ENCODE measurements around the gene TUBGCP3. TPM values are rescaled to one million over a fixed set of nuclear protein-coding genes. Genes with fewer than 3 reads are reported as not detected.

TUBGCP3 gene
- total and polyA plus RNA-seq, 10 donors = 9.1 to 69.8 (median 48.7) TPM

GRCh38 chr13:112606109-112607001, 18.4 kb upstream of the TUBGCP3 start:
- Histone ChIP-seq H3K27me3 (replicated peaks in 1 of 7) (peaks cover 0 to 20% (median 0%) of the 10 kb centered on the region in 7 donors), H3K36me3 (no peaks in the 10 kb centered on the region), H3K27ac (peak overlapping the region in 6 of 8 donors; percentile 51 to 70 (median 52)), H3K9me3 (no peaks in the 10 kb centered on the region), H3K4me1 (peaks cover 0 to 16% (median 12%) of the 10 kb centered on the region in 6 donors), H3K4me3 (peak overlapping the region; percentile 22 to 68 (median 40))
- DNase-seq = peak; percentile 98
- TF ChIP-seq POLR2AphosphoS5 (IDR thresholded peaks at IDR 0.05) = peak; percentile 71 to 88 (median 82)
- no peak for TF ChIP-seq POLR2A (IDR thresholded peaks at IDR 0.05)
- TF ChIP-seq, protein P1, sequence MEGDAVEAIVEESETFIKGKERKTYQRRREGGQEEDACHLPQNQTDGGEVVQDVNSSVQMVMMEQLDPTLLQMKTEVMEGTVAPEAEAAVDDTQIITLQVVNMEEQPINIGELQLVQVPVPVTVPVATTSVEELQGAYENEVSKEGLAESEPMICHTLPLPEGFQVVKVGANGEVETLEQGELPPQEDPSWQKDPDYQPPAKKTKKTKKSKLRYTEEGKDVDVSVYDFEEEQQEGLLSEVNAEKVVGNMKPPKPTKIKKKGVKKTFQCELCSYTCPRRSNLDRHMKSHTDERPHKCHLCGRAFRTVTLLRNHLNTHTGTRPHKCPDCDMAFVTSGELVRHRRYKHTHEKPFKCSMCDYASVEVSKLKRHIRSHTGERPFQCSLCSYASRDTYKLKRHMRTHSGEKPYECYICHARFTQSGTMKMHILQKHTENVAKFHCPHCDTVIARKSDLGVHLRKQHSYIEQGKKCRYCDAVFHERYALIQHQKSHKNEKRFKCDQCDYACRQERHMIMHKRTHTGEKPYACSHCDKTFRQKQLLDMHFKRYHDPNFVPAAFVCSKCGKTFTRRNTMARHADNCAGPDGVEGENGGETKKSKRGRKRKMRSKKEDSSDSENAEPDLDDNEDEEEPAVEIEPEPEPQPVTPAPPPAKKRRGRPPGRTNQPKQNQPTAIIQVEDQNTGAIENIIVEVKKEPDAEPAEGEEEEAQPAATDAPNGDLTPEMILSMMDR (IDR thresholded peaks at IDR 0.05 in 8 of 11, conservative IDR thresholded peaks at IDR 0.05 in 3 of 11) = peak; percentile 79 to 96 (median 94)
- intact Hi-C loops (cut with DNase I; ENCODE audit: low total_unique reads) = loop anchor here (10.0 kb wide), 1 partner anchor 1132 kb away; no protein-coding TSS in a partner anchor
- WGBS, 5 donors = 5 to 7% (median 6%) methylated on average over 27 to 45 of the region's 45 CpGs

DNA sequence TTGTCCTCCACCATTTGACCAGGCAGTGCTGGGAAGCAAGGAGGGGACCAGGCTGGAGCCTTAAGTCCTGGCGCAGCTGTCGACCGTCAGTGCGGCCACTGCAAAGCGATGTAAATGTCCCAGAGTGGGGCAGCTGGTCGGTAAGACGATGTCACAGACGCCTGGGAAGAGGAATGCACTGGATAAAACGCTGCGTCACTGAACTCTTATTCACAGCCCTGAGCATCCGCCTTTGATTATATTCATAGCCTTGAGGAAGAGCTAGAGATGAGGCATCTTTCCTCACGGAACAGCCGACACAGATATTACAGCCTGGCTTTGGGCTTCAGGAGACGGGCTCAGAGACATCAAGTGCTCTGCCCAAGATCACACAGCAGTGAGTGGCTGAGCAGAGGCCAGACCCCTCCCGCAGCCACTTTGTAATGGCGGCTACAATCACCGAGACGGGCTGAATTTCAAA, 17.6 kb upstream of the TUBGCP3 start:
- Histone ChIP-seq H3K27me3 (replicated peaks in 1 of 7) (peaks cover 0 to 20% (median 0%) of the 10 kb centered on the region in 7 donors), H3K27ac (peak overlapping the region in 2 of 8 donors; percentile 51 to 70), H3K36me3 (no peaks in the 10 kb centered on the region), H3K9me3 (no peaks in the 10 kb centered on the region), H3K4me1 (peaks cover 0 to 16% (median 12%) of the 10 kb centered on the region in 6 donors), H3K4me3 (peak overlapping the region in 7 of 8 donors; percentile 24 to 68 (median 41))
- 67 to 80% (median 78%) methylated on average over 13 to 18 of the region's 18 CpGs for WGBS, 5 donors
- DNase-seq = peak; percentile 68
- intact Hi-C loops (cut with DNase I; ENCODE audit: low total_unique reads) = loop anchor here (10.0 kb wide), 1 partner anchor 1131 kb away; no protein-coding TSS in a partner anchor
- TF ChIP-seq POLR2A (IDR thresholded peaks at IDR 0.05) = no peak
- TF ChIP-seq, protein P1 (IDR thresholded peaks at IDR 0.05 in 8 of 11, conservative IDR thresholded peaks at IDR 0.05 in 3 of 11) = no peak
- no peak for TF ChIP-seq POLR2AphosphoS5 (IDR thresholded peaks at IDR 0.05)

DNA sequence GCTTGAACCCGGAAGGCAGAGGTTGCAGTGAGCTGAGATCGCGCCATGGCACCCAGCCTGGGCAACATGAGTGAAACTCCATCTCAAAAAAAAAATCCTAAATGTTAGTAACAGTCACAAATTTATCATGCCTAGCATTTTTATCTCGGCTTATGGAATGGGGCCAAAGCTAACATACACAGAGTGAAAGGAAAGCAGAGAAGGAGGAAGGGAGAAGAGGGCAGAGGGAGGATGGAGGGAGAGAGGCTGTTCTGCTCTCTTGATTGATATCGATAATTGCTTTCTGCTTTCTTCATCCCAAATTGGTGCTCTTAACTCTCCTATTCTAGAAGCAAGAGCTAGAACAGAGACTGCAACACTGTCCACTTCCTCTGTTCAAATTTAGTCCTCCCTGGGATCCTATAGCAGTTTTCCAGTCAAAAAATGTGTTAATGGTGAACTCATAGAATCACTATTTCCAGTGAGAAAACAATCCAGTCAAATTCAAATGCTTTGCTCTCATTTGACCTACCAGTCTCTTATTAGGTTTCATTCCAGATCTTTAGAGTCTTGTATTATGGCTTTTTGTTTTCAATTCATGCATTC, 15.8 kb upstream of the TUBGCP3 start:
- no peak for TF ChIP-seq POLR2AphosphoS5 (IDR thresholded peaks at IDR 0.05)
- TF ChIP-seq POLR2A (IDR thresholded peaks at IDR 0.05) = no peak
- TF ChIP-seq, protein P1 (IDR thresholded peaks at IDR 0.05 in 8 of 11, conservative IDR thresholded peaks at IDR 0.05 in 3 of 11) = no peak
- DNase-seq = no peak
- 75 to 92% (median 81%) methylated on average over 5 of the region's 5 CpGs for WGBS, 5 donors
- peaks cover 0 to 16% (median 12%) of the 10 kb centered on the region in 6 donors for H3K4me1 ChIP-seq
- no peak overlapping the region for H3K4me3 ChIP-seq
- intact Hi-C loops (cut with DNase I; ENCODE audit: low total_unique reads) = loop anchor here (10.0 kb wide), 1 partner anchor 1129 kb away; no protein-coding TSS in a partner anchor
- no peak overlapping the region for H3K27ac ChIP-seq
- peaks cover 0 to 19% (median 0%) of the 10 kb centered on the region in 7 donors for H3K27me3 ChIP-seq (replicated peaks in 1 of 7)
- no peaks in the 10 kb centered on the region for H3K9me3 ChIP-seq
- no peaks in the 10 kb centered on the region for H3K36me3 ChIP-seq

All from spleen (tissue), 11 donors.